ENCODE measurements around the gene MTA1.

The MTA1 gene

DNA sequence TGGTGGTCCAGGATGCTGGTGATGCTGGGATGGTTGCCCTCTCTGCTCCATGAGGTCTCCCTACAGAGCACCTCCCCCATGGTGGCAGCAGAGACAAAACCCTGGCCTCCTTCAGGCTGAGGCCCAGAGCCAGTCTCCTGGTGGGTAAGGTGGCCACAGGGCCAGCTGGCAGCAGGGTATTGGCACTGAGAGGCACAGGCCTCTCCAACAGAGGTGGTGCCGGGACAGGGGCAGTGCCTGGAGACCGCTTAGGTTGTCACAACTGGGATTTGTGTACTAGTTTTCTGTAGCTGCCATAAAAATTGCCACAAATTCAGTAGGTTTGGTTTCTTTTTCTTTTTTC is 6.1 kb upstream of the MTA1 start:
- no peak overlapping the region for H3K9ac ChIP-seq (ENCODE audit: low read length)
- H3F3A ChIP-seq (ENCODE audit: insufficient read depth, low read length): no peaks in the 10 kb centered on the region
- no peaks in the 10 kb centered on the region for H4K20me1 ChIP-seq (ENCODE audit: insufficient read depth, low read length)
- no peak overlapping the region for H3K27ac ChIP-seq (ENCODE audit: low read depth, low read length, poor library complexity, severe bottlenecking)
- H3K9me2 ChIP-seq (ENCODE audit: low read depth, low read length): no peaks in the 10 kb centered on the region
- no peak overlapping the region for H2AFZ ChIP-seq (ENCODE audit: low read length)
- H3K4me2 ChIP-seq (ENCODE audit: low read length): no peak overlapping the region
- H3K36me3 ChIP-seq (ENCODE audit: insufficient read depth, low read length): no peaks in the 10 kb centered on the region
- H3K9me3 ChIP-seq (ENCODE audit: low read length): no peaks in the 10 kb centered on the region
- peaks cover 22% of the 10 kb centered on the region; the same call in 1 of the 2 replicates for H3K27me3 ChIP-seq (ENCODE audit: insufficient read depth, low read length)
- H3K4me3 ChIP-seq (ENCODE audit: low read depth, low read length, poor library complexity, severe bottlenecking): no peak overlapping the region
- no peak for TF ChIP-seq EZH2 (IDR thresholded peaks at IDR 0.05; ENCODE audit: borderline replicate concordance, low read length)
- TF ChIP-seq, protein P1, sequence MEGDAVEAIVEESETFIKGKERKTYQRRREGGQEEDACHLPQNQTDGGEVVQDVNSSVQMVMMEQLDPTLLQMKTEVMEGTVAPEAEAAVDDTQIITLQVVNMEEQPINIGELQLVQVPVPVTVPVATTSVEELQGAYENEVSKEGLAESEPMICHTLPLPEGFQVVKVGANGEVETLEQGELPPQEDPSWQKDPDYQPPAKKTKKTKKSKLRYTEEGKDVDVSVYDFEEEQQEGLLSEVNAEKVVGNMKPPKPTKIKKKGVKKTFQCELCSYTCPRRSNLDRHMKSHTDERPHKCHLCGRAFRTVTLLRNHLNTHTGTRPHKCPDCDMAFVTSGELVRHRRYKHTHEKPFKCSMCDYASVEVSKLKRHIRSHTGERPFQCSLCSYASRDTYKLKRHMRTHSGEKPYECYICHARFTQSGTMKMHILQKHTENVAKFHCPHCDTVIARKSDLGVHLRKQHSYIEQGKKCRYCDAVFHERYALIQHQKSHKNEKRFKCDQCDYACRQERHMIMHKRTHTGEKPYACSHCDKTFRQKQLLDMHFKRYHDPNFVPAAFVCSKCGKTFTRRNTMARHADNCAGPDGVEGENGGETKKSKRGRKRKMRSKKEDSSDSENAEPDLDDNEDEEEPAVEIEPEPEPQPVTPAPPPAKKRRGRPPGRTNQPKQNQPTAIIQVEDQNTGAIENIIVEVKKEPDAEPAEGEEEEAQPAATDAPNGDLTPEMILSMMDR (IDR thresholded peaks at IDR 0.05; ENCODE audit: low read length): no peak
- H3K4me1 ChIP-seq (ENCODE audit: insufficient read depth, low read length, severe bottlenecking): peaks cover 15% of the 10 kb centered on the region
- H3K79me2 ChIP-seq (ENCODE audit: insufficient read depth, low read length): no peaks in the 10 kb centered on the region

DNA sequence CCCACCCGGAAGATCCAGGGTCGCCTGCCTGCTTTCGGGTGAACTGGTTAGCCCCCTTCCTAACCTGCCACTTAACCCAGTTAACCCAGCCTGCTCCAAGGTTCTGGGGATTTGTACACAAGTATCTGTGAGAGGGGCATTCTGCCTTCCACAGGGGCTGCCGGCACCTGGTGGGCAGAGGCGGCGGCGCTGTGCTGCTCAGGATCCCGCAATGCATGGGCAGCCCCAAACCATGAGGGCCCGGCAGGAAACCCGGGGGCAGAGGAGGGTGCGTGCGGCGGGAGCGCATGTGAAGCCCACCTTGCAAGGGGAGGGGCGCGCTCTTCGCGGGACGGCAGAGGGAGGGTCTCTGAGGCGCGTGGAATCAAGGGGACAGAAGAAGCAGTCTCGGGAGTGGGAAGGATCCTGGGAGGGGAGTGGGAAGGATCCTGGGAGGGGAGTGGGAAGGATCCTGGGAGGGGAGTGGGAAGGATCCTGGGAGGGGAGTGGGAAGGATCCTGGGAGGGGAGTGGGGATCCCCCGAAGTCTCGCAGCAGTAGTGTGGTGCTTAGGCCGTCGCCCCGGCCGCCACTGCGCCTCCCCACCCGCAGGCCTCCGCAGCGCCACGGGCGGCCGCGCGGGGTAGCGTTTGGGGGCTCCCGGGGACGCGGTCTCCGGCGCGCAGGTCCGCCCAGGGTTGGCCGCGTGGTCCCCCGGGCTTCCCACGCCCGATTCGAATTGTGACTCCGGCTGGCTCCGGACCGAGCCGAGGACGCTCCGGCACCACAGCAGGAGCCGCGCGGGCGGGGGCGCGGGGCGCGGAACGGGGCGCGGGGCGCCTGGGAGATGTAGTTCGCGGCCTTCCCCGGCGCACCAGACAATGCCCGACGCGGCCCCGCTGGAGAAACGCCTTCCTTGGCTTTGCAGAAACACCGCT is 4.9 kb upstream of the MTA1 start:
- H3K4me1 ChIP-seq (ENCODE audit: insufficient read depth, low read length, severe bottlenecking): peaks cover 25% of the 10 kb centered on the region
- H3K9ac ChIP-seq (ENCODE audit: low read length): peak overlapping the region; percentile 45; the same call in 1 of the 2 replicates
- no peak for TF ChIP-seq EZH2 (IDR thresholded peaks at IDR 0.05; ENCODE audit: borderline replicate concordance, low read length)
- TF ChIP-seq, protein P1 (IDR thresholded peaks at IDR 0.05; ENCODE audit: low read length): peak; percentile 79

GRCh38 chr14:105415481-105416428 is 3.9 kb upstream of the MTA1 start:
- no peaks in the 10 kb centered on the region for H4K20me1 ChIP-seq (ENCODE audit: insufficient read depth, low read length)
- H3K9me2 ChIP-seq (ENCODE audit: low read depth, low read length): no peaks in the 10 kb centered on the region
- no peak for TF ChIP-seq EZH2 (IDR thresholded peaks at IDR 0.05; ENCODE audit: borderline replicate concordance, low read length)
- TF ChIP-seq, protein P1 (IDR thresholded peaks at IDR 0.05; ENCODE audit: low read length): no peak
- peak overlapping the region; percentile 59 for H3K4me3 ChIP-seq (ENCODE audit: low read depth, low read length, poor library complexity, severe bottlenecking)
- H3K9me3 ChIP-seq (ENCODE audit: low read length): no peaks in the 10 kb centered on the region
- peaks cover 6% of the 10 kb centered on the region for H3K79me2 ChIP-seq (ENCODE audit: insufficient read depth, low read length)
- H3K4me2 ChIP-seq (ENCODE audit: low read length): peak overlapping the region; percentile 67
- no peak overlapping the region for H3K27ac ChIP-seq (ENCODE audit: low read depth, low read length, poor library complexity, severe bottlenecking)
- H3K27me3 ChIP-seq (ENCODE audit: insufficient read depth, low read length): peaks cover 22% of the 10 kb centered on the region; the same call in 1 of the 2 replicates
- no peak overlapping the region for H3K9ac ChIP-seq (ENCODE audit: low read length)
- H2AFZ ChIP-seq (ENCODE audit: low read length): no peak overlapping the region
- no peaks in the 10 kb centered on the region for H3F3A ChIP-seq (ENCODE audit: insufficient read depth, low read length)
- peaks cover 26% of the 10 kb centered on the region for H3K4me1 ChIP-seq (ENCODE audit: insufficient read depth, low read length, severe bottlenecking)
- H3K36me3 ChIP-seq (ENCODE audit: insufficient read depth, low read length): no peaks in the 10 kb centered on the region

More for the DNA sequence above, 4.9 kb upstream of the MTA1 start:
- peak overlapping the region; percentile 59 for H3K4me3 ChIP-seq (ENCODE audit: low read depth, low read length, poor library complexity, severe bottlenecking)
- peaks cover 27% of the 10 kb centered on the region; the same call in 1 of the 2 replicates for H3K27me3 ChIP-seq (ENCODE audit: insufficient read depth, low read length)
- H3K27ac ChIP-seq (ENCODE audit: low read depth, low read length, poor library complexity, severe bottlenecking): no peak overlapping the region
- peak overlapping the region; percentile 67 for H3K4me2 ChIP-seq (ENCODE audit: low read length)
- no peak overlapping the region for H2AFZ ChIP-seq (ENCODE audit: low read length)
- H4K20me1 ChIP-seq (ENCODE audit: insufficient read depth, low read length): no peaks in the 10 kb centered on the region
- no peaks in the 10 kb centered on the region for H3K9me3 ChIP-seq (ENCODE audit: low read length)
- H3K79me2 ChIP-seq (ENCODE audit: insufficient read depth, low read length): no peaks in the 10 kb centered on the region
- H3F3A ChIP-seq (ENCODE audit: insufficient read depth, low read length): no peaks in the 10 kb centered on the region
- H3K9me2 ChIP-seq (ENCODE audit: low read depth, low read length): no peaks in the 10 kb centered on the region
- no peaks in the 10 kb centered on the region for H3K36me3 ChIP-seq (ENCODE audit: insufficient read depth, low read length)
